GM19035 (cell line): ENCODE data around the gene MOB3A.
"Not testable (repeated sequence)": the region's sequence is repeated elsewhere in the genome, so short reads cannot be mapped to it uniquely, and the experiment has no call there.

Experiments
- ATAC-seq: cut with Tn5 transposase; IDR thresholded peaks from one replicate; pipeline ENCODE4 v1.9.1; 2021; ENCODE audit not compliant: unreplicated experiment

MOB3A gene

DNA sequence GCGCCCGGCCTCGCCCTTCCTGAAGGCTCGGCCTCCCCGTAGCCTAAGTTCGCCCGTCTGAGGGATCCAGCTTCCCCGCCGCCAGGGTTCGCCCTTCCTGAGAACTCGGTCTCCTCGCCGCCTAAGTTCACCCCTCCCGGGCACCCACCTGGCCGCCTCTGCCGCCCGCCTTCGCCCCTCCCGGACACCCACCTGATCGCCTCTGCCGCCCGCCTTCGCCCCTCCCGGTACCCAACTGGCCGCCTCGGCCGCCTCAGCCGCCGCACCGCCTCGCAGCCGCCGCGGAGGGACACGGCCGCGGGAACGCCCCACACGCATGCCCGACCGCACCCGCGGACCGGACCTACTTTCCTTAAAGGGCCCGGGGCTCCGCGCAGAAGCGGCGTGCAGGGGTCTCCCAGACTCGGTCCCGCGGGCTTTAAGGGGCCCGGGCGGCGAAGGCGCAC is at the start of gene MOB3A:
TSS of gene MOB3A (minus strand) at position 293 of the 446 bp plus-strand sequence. CDS start 17,766 bp downstream, outside the sequence.
- peak; percentile 33 for ATAC-seq

DNA sequence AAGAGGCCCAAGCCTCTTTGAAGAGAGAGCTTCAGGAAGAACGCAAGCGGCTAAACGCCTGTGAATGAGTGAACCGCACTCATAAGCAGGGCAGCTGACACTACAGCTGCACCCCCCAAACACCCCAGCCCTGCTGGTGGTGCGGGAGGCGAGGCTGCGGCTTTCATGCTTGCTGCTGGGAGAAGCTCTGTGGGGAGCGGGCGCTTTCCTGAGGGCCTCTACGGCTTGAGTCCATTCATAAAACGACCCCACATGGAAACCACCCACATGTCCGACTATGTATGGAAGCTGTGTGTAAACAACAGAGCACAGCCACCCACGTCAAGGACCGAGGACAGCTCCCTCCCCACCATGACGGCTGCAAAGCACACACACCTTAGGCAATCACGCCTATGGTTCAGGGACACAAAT is 49.7 kb upstream of the MOB3A start:
- ATAC-seq = no peak

DNA sequence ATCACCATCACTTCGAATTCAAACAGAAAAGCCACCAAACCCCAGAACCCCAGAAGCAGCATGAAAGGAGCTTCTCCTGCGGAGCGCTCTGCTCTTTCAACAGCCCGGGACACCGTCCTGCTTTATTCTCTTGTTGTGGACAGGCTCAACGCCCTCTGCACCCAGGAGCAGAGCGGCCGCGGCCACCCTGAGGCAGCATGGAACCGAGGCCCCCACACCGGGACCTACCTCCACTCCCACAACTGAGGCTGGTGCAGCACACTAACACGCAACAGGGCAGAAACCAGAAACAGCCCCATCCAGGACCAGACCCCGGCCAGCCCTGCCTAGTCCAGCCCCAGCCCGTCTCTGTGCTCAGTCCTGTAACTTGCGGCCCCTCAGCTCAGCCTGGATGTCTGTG is 48.1 kb upstream of the MOB3A start:
- ATAC-seq = no peak

DNA sequence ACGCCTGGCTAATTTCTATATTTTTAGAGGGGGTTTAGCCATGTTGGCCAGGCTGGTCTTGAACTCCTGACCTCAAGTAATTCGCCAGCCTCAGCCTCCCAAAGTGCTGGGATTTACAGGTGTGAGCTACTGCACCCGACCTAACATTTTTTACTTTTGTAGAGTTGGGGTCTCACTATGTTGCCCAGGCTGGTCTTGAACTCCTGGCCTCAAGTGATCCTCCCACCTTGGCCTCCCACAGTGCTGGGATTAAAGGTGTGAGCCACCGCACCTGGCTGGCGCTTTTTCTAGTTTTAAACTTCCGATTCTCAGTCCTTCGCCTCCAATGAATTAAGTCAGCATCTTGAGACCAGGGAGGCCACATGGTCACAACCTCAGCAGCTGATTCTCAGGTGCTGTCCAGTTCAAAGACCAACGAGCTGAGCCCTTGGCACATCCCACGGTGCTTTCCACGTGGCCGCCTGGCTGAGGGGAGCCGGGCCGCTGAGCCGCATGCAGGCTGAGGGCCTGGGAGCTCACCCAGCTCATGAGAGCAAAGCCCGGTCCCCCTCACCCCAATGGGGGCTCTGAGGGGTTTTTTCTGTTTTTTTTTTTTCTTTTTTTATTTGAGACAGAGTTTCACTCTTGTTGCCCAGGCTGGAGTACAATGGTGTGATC is 46.2 kb upstream of the MOB3A start:
- ATAC-seq = no peak

DNA sequence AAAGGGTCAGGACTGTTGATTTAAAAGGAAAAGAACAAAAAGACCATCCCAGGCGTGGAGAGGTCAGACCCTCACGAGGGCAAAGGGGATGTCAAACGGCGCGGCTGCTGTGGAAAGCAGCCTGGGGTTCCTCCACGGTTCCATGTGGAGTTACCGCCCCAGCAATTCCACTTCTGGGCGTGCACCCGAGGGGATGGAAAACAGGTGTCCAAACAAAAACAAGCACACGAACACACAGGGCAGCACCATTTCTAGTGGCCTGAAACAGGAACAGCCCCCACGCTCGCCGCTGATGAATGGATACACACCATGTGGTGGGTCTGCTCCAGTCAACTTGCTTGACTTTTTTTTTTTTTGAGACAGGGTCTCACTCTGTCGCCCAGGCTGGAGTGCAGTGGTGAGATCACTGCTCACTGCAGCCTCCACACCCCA is 44.0 kb upstream of the MOB3A start:
- ATAC-seq = no peak

DNA sequence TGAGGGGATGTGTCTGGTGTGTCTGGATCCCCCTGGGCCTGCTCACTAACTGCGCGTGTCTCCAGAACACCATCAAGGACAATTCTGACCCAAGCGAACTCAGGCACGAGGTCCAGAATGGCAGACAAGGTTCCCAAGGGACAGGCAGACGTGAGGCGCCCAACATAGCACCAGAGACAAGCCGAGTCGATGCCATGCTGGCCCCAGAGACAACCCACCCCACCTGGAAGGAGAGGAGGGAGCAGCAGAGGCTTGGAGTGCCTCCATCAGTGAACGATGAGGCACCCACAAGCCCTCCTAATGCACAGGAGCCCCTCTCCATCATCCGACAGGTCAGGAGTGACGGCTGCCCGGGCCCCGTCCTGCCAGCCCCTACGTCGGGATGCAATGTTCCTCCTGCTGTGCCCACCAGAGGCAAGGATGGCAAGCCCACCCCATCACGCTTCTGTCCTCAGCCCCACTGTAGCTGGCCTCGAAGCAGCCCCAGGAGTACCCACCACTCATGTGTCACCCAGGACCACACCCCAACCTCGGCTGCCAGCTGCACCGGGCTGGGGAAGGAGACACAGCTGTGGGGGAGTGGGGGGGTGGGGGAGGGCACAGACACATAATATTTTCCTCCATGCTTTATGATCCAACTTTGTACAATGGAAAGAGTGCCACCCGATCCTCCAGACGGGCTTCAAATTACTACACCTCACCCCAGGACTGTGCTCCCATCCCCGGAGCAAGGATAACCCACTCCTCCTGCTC is 43.4 kb upstream of the MOB3A start:
- no peak for ATAC-seq

DNA sequence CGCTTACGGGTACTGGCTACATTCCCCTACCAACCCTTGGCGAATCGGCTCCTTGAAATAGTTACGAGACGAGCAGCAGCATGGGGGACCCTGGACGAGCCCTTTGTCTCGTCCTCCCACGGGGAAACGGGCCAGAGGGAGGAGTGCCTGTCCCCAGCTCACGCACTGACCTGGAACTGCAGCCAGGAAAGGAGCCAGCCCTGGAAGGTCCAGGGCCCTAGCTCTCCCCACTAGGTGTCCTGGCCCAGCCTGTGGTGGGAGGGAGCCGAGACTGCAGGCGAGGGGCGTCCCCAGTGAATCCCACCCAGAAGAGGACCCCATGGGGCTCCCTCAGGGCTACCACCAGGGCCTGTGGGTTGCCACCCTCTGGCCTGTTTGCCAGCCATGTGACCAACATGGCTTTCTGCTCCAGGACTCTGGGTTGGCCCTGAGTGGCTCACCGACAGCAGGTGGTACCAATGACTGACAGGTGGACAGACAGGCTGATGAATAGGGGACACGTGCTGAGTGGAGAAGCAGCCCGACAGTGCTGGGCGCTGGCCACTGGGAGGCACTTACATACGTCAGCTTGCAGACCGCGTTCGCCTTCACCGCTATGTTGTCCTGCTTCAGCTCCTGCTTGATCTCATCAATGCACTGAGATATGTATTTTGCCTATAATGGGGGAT is 42.1 kb upstream of the MOB3A start:
- no peak for ATAC-seq

DNA sequence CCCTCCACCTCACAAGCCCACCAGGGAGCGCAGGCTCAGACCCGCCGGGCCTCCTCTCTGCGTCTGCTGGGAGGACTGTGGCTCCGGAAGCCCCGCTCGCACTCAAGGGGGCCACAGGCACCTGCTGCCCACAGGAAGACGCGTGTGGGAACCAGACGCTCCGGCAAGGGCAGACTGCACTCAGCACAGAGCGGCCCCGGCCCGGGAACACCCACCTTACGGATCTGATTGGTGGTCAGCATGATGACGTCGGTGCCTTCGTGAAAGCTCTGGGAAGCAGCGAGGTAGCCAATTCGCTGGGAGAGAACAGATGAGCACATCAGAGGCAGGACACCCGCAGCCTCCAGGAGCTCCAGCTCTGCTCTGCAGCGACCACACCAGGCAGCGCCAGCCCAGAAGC is 40.7 kb upstream of the MOB3A start:
- no peak for ATAC-seq

DNA sequence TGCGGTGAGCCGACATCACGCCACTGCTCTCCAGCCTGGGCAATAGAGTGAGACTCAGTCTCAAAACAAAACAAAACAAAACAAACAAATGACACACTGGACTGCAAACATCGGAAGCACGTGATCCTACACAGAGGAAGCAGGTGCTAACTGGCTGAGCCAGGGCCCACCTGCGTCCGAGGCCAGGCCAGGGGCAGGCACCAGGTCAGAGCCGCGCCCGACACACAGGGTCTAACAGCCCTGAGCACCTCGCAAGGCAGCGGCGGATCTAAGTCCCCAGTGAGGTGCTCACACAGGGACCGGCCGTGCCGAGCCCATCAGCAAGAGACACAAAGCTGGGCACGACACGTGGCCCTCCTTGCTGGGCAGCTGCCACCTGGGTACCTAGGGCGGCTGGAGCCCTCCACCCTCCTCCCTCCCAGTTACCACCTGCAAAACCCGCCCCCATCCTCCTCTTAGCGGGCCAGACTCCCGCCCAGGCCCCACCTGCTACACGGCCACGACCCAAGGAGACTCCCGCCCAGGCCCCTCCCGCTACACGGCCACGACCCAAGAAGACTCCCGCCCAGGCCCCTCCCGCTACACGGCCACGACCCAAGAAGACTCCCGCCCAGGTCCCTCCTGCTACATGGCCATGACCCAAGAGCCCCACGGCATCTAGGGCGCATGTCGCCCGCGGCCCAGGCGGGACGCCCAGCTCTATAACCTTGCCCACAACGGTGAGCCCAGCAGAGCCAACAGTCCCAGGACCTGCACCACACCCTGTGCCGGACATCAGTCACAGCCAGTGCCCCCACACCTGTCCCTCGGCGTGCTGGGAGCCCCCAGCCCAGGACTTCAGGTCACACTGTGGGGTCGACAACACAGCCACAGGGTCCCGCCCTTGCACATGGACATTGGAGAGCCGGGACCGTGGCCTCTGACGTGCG is 39.6 kb upstream of the MOB3A start:
- ATAC-seq = no peak

DNA sequence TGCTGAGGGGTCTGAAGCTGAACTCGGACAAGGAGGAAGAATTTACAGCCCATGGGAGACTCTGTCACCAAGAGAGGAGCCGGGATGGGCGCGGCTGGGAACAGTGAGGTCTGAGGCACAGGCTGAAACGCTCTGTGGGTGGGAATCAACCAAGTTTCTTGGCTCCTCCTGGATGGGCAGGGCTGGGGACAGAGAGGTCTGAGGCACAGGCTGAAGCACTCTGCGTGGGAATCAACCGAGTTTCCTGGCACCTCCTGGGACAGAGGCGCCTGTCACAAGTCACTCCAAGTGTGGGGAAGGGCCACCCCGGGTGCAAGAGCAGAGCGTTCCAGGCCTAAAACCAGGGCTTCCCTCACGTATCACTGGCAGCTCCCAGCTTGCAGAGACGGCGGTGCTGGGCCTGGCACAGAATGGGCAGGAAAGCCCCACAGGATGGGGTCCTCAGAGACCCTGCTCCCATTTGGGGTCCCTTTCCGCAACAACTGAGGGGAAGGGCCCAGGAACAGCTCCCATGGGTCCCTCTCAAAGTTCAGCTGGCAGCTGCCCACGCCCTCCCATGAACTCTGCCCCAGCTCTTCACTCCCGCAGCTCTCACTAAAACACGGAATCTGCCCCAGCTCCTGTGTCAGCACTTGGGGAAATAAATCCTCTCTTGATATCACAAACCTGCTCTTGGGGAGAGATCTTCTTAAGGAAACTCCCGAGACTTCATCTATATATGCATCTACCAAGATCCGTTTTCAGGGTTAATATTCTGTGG is 36.8 kb upstream of the MOB3A start:
- no peak for ATAC-seq

DNA sequence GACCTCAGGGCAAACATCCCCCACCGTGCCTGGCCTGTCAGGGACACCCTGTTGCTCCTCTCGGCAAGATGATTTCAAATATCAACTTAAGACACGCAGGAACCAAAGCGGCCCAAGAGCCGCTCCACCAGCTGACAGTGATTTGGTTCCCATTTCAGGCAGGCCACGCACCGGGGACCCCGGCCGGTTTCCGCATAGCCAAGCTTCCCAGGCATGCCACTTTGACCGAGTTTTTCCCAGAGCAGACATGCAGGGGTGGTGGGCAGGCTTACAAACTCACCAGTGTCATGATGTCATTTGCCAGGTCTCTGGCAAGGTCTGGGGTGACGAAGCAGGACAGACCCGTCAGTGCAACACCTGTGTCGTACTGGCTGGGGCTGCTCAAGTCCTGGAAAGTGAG is 36.1 kb upstream of the MOB3A start:
- ATAC-seq = no peak

DNA sequence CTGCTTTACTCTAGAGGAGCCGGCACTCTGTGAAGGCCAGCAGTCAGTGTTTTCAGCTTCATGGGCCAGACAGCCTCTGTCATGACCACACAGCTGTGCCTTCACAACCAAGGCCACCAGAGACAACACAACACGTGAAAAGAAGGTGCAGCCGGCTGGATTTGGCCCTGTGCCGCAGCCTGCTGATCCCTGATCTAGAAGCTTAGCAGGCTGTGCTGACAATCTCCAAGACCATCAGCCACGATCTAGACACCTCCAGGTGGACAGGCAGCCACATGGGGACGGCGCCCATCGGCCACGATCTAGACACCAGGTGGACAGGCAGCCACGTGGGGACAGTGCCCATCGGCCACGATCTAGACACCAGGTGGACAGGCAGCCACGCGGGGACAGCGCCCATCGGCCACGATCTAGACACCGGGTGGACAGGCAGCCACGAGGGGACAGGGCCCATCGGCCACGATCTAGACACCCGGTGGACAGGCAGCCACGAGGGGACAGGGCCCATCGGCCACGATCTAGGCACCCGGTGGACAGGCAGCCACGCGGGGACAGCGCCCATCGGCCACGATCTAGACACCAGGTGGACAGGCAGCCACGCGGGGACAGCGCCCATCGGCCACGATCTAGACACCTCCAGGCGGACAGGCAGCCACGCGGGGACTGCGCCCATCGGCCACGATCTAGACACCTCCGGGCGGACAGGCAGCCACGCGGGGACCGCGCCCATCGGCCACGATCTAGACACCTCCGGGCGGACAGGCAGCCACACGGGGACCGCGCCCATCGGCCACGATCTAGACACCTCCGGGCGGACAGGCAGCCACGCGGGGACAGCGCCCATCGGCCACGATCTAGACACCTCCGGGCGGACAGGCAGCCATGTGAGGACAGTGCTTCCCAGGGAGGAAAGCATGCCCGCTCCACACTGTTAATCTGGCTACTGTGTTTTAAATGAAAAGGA is 35.2 kb upstream of the MOB3A start:
- not testable (repeated sequence) for ATAC-seq

DNA sequence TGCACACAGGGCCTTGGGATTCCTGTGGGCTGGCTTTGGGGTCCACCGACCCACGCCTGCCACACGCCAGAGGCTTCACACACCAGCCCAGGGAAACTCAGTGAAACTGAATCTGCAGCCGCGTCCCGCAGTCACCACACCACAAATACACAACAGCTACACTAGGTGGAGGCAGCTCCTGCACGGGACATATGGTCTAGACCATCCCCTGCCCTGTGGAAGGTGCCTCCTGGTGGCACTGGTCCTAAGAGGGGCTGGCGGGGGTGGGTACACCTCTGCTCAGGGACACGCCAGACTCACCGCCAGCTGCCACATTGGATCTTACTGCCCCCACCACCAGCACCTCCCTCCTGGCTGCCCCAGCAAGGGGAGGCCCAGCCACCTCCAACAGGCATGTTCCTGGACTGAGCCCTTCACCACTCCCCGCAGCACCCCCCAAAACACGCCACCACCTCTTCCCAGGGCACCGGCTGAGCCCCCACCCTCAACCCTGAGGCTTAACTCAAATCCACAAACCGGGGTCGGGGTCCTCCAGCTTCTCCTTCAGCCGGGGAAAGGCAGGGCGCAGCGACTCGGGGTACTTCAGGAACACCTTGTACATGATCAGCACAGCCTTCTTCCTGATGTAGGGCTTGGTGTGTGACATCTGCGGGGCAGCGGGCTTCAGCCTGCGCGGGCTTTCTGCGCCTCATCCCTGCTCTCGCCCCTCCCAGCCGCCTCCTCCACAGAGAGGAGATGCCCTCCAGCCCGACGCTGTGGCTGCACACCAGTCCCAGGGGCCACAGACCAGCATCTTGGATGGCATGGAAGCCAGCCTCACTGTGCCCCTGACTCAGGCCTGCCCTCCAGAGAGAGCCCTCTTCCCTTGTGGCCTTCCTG is 34.0 kb upstream of the MOB3A start:
- ATAC-seq = no peak

DNA sequence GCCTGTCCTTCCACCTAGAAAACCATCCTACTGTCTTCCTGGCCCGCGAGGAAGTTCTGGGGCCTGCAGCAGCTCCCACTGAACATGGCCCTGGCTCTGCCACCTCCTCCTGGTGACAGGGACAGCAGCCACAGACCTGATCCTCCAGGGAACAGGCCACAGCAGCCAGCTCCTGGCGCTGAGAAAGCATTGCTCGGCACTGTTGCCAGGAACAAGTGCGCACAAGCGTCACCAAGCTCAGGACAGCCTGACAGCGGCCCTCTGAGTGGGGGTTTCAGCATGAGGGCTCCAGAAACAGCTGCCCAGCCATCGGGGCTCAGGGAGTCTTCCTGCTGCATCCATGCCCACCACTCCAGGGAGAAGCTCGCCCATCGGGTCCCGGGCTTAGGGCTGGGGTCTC is 33.4 kb upstream of the MOB3A start:
- no peak for ATAC-seq

DNA sequence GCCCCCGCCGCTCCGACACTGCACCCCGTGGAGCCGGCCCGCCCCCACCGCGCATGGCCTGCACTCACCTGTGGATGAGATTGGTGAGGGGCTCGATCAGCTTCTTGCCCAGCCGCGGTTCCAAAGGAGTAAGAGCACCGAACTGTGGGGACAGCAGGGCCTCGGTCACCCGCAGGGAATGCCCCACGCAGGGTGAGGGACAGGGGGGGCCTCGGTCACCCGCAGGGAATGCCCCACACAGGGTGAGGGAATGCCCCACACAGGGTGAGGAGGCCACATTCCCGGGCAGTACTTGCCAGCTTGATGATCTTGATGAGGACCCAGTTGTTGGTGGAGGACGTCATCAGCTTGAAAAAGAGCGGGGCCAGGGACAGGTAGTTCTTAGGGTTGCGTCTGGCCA is 32.9 kb upstream of the MOB3A start:
- ATAC-seq = no peak

DNA sequence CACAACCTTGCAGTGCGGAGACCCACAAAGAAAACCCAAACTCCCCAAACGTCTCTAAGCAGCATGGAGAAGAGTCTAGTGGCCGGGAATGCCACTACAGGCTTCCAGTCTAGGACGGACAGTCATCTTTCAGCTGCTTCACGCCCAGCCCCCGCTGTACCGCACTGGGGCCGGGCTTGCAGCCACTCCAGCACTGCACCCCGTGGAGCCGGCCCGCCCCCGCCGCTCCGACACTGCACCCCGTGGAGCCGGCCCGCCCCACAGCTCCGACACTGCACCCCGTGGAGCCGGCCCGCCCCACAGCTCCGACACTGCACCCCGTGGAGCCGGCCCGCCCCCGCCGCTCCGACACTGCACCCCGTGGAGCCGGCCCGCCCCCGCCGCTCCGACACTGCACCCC is 32.1 kb upstream of the MOB3A start:
- not testable (repeated sequence) for ATAC-seq

DNA sequence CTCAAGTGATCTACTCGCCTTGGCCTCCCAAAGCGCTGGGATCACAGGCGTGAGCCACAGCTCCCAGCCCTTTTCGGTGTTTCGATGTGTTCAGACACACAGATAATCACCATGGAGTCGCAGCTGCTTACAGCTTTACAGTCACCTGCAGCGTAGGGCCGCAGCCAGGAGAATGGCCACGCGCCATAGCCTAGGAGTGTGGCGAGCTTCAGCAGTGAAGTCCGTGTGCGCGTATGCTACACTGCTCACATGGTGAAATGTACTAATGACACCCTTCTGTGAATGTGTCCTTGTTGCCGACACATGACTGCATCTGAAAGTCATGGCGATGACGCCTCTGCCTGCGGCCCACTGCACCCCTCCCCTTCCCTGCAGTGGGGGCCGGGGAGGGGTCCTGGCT is 31.6 kb upstream of the MOB3A start:
- no peak for ATAC-seq

DNA sequence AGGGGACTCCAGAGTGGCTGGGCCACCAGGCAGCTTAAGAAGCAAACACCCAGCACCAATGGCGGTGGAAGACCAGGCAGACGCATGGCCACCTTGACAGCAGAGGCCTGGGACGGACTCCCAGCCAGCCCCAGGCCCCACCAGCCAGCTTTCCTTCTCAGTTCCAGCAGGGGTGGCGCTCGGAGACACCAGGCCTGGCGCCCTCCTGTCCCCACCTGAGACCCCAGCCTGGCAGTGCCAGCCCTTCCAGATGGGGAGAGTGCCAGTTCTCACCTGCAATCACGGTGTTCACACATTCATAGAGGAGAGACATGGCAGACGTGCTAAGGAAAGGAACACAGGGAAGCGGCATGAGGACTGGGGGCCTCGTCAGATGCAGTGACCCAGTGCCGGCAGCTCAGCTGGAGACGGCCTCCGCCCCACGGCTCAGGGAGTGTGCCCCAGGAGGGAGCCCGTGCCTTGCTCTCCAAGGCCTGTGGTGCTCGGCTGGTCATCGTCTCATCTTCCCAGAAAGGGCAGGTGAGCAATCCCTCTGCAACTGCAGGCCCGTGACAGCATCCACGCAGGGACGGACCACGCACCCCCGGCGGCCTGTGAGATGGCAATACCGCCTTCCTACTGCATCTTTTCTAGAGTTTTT is 30.9 kb upstream of the MOB3A start:
- ATAC-seq = no peak
